Measurements from ENCODE around the gene TEC. TPM values are rescaled to one million over a fixed set of nuclear protein-coding genes. Genes with fewer than 3 reads are reported as not detected.

The TEC gene
- total RNA-seq, 2 experiments from 2014 or later: 2.8 TPM

- Mint-ChIP-seq H3K27me3 (peaks cover 10% of the 10 kb centered on the region), H3K4me3 (no peak overlapping the region), H3K36me3 (ENCODE audit: low read depth) (no peaks in the 10 kb centered on the region), H3K9me3 (no peaks in the 10 kb centered on the region), H3K27ac (no peak overlapping the region), H3K4me1 (ENCODE audit: low read depth) (no peaks in the 10 kb centered on the region)
- Histone ChIP-seq H3K9me3 (ENCODE audit: control insufficient read depth in 1 of 2, insufficient read depth in 1 of 2, low read length in 2 of 2) (no peaks in the 10 kb centered on the region), H3K27me3 (ENCODE audit: control insufficient read depth in 1 of 2, insufficient read depth in 2 of 2, low read length in 2 of 2) (no peaks in the 10 kb centered on the region), H3K4me1 (ENCODE audit: insufficient read depth, low read length) (no peaks in the 10 kb centered on the region), H3K36me3 (ENCODE audit: insufficient read depth, low read length) (no peaks in the 10 kb centered on the region), H3K4me3 (ENCODE audit: low read length) (no peak overlapping the region), H3K27ac (ENCODE audit: low read depth in 1 of 2, low read length in 2 of 2) (no peak overlapping the region)
- CTCF ChIA-PET: interaction anchor here (0.9 kb wide), 1 partner anchor 86 kb away, joined by 3 read pairs; no protein-coding TSS in a partner anchor
- no peak for TF ChIP-seq CTCF (IDR thresholded peaks at IDR 0.05)
- intact Hi-C loops (cut with DNase I, micrococcal nuclease): no loop called here
- POLR2A ChIA-PET: interaction anchor here (1.4 kb wide), 1 partner anchor 36 kb away, joined by 3 read pairs; the partner anchor contains the start of gene SLAIN2
- ATAC-seq (ENCODE audit: poor library complexity) (no peak), DNase-seq (no peak)
Observed at GRCh38 chr4:48305508-48305907, 35.9 kb upstream of the TEC start.

GRCh38 chr4:48300004-48300403 is 30.4 kb upstream of the TEC start:
- Histone ChIP-seq H3K36me3 (ENCODE audit: insufficient read depth, low read length) (no peaks in the 10 kb centered on the region), H3K9me3 (ENCODE audit: control insufficient read depth in 1 of 2, insufficient read depth in 1 of 2, low read length in 2 of 2) (no peaks in the 10 kb centered on the region), H3K4me3 (ENCODE audit: low read length) (no peak overlapping the region), H3K4me1 (ENCODE audit: insufficient read depth, low read length) (no peaks in the 10 kb centered on the region), H3K27ac (ENCODE audit: low read depth in 1 of 2, low read length in 2 of 2) (no peak overlapping the region), H3K27me3 (ENCODE audit: control insufficient read depth in 1 of 2, insufficient read depth in 2 of 2, low read length in 2 of 2) (no peaks in the 10 kb centered on the region)
- Mint-ChIP-seq H3K4me3 (no peak overlapping the region), H3K36me3 (ENCODE audit: low read depth) (no peaks in the 10 kb centered on the region), H3K27me3 (peaks cover 15% of the 10 kb centered on the region), H3K27ac (no peak overlapping the region), H3K4me1 (ENCODE audit: low read depth) (no peaks in the 10 kb centered on the region), H3K9me3 (no peaks in the 10 kb centered on the region)
- intact Hi-C loops (cut with DNase I, micrococcal nuclease): no loop called here
- no peak for ATAC-seq (ENCODE audit: poor library complexity)
- no peak for DNase-seq
- POLR2A ChIA-PET: interaction anchor here (0.6 kb wide), 1 partner anchor 239 kb away, joined by 3 read pairs; no protein-coding TSS in a partner anchor
- no peak for TF ChIP-seq CTCF (IDR thresholded peaks at IDR 0.05)
- CTCF ChIA-PET: no interaction called here

GRCh38 chr4:48299560-48299959 is 29.9 kb upstream of the TEC start:
- no peak overlapping the region for H3K4me3 ChIP-seq (ENCODE audit: low read length)
- no peak for DNase-seq
- no peaks in the 10 kb centered on the region for H3K9me3 Mint-ChIP-seq
- H3K27ac Mint-ChIP-seq: no peak overlapping the region
- peaks cover 15% of the 10 kb centered on the region for H3K27me3 Mint-ChIP-seq
- intact Hi-C loops (cut with DNase I, micrococcal nuclease): no loop called here
- H3K27me3 ChIP-seq (ENCODE audit: control insufficient read depth in 1 of 2, insufficient read depth in 2 of 2, low read length in 2 of 2): no peaks in the 10 kb centered on the region
- no peaks in the 10 kb centered on the region for H3K9me3 ChIP-seq (ENCODE audit: control insufficient read depth in 1 of 2, insufficient read depth in 1 of 2, low read length in 2 of 2)
- H3K4me1 ChIP-seq (ENCODE audit: insufficient read depth, low read length): no peaks in the 10 kb centered on the region
- no peaks in the 10 kb centered on the region for H3K36me3 ChIP-seq (ENCODE audit: insufficient read depth, low read length)
- no peaks in the 10 kb centered on the region for H3K4me1 Mint-ChIP-seq (ENCODE audit: low read depth)
- ATAC-seq (ENCODE audit: poor library complexity): no peak
- no peak overlapping the region for H3K27ac ChIP-seq (ENCODE audit: low read depth in 1 of 2, low read length in 2 of 2)
- CTCF ChIA-PET: interaction anchor here (1.1 kb wide), 1 partner anchor 9 kb away, joined by 4 read pairs; no protein-coding TSS in a partner anchor
- H3K4me3 Mint-ChIP-seq: no peak overlapping the region
- TF ChIP-seq CTCF (IDR thresholded peaks at IDR 0.05): no peak
- no peaks in the 10 kb centered on the region for H3K36me3 Mint-ChIP-seq (ENCODE audit: low read depth)
- POLR2A ChIA-PET: interaction anchor here (0.6 kb wide), 1 partner anchor 239 kb away, joined by 3 read pairs; no protein-coding TSS in a partner anchor
